ENCODE measurements around the gene KCNQ1.

DNA sequence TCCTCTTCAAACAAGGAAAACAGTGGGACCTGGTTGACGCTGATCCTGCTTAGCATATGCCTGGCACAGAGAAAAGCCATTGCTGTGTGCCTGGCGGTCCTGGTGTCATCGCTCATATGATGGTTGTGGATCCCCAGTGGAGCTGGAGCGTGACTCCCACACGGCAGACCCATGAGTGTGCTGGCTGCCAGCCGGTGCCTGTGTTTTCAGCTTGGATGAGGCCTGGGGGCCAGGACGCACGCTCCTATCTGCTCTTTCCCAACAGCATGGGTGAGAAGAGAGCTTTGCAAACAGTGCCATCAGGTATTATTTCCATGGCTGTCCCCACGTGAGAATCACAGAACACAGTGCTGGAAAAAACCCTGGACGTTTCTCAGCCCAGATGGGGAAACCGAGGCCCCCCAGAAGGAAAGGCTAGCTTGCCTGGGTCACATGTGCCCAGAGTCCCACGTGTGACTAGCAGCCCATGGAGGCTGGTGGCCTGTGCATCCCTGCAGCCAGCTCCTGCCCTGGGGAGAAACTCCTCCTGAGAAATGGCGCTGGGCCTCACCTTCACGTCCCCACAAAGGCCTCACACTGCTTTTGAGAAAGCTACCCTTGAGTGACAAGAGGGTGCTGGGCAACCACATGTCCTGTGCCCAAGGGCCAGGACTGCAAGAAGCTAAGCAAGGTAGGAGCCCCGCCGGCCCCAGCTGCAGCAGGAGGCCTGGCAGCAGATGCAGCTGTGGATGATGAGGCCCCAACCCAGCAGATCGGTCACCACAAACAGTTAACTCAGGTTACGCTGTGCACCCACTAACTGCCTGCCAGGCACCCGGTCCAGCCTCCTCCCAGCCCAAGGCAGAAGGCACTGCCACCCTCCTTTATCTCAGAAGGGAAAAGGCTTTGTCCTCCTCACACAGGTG, 436.5 kb downstream of the KCNQ1 start:
- TF ChIP-seq, protein P1, sequence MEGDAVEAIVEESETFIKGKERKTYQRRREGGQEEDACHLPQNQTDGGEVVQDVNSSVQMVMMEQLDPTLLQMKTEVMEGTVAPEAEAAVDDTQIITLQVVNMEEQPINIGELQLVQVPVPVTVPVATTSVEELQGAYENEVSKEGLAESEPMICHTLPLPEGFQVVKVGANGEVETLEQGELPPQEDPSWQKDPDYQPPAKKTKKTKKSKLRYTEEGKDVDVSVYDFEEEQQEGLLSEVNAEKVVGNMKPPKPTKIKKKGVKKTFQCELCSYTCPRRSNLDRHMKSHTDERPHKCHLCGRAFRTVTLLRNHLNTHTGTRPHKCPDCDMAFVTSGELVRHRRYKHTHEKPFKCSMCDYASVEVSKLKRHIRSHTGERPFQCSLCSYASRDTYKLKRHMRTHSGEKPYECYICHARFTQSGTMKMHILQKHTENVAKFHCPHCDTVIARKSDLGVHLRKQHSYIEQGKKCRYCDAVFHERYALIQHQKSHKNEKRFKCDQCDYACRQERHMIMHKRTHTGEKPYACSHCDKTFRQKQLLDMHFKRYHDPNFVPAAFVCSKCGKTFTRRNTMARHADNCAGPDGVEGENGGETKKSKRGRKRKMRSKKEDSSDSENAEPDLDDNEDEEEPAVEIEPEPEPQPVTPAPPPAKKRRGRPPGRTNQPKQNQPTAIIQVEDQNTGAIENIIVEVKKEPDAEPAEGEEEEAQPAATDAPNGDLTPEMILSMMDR (IDR thresholded peaks at IDR 0.05; ENCODE audit: insufficient read depth, low read length, poor library complexity, severe bottlenecking) = no peak
- no peak for TF ChIP-seq EZH2phosphoT487 (conservative IDR thresholded peaks at IDR 0.05; ENCODE audit: low read length)
